ENCODE results near the gene TSPEAR. TPM values are rescaled to one million over a fixed set of nuclear protein-coding genes. Genes with fewer than 3 reads are reported as not detected.
"Not testable (repeated sequence)": the region's sequence is repeated elsewhere in the genome, so short reads cannot be mapped to it uniquely, and the experiment has no call there.

The TSPEAR gene
- total RNA-seq, 4 donors from 2014 or later: 0.21 to 1.3 (median 0.69) TPM

- H3K36me3 ChIP-seq: no peaks in the 10 kb centered on the region
- intact Hi-C loops (cut with DNase I): no loop called here
- DNase-seq: no peak
- no peak overlapping the region for H3K4me3 ChIP-seq (replicated peaks in 1 of 3)
- no peak overlapping the region for H3K27ac ChIP-seq
- TF ChIP-seq POLR2A (IDR thresholded peaks at IDR 0.05): no peak
- TF ChIP-seq, protein P1, sequence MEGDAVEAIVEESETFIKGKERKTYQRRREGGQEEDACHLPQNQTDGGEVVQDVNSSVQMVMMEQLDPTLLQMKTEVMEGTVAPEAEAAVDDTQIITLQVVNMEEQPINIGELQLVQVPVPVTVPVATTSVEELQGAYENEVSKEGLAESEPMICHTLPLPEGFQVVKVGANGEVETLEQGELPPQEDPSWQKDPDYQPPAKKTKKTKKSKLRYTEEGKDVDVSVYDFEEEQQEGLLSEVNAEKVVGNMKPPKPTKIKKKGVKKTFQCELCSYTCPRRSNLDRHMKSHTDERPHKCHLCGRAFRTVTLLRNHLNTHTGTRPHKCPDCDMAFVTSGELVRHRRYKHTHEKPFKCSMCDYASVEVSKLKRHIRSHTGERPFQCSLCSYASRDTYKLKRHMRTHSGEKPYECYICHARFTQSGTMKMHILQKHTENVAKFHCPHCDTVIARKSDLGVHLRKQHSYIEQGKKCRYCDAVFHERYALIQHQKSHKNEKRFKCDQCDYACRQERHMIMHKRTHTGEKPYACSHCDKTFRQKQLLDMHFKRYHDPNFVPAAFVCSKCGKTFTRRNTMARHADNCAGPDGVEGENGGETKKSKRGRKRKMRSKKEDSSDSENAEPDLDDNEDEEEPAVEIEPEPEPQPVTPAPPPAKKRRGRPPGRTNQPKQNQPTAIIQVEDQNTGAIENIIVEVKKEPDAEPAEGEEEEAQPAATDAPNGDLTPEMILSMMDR (IDR thresholded peaks at IDR 0.05): no peak
- no peaks in the 10 kb centered on the region for H3K27me3 ChIP-seq
- 84 to 93% methylated on average over 8 of the region's 8 CpGs for WGBS, 2 donors
- no peaks in the 10 kb centered on the region for H3K9me3 ChIP-seq
- H3K4me1 ChIP-seq: no peaks in the 10 kb centered on the region
Observed at GRCh38 chr21:44695641-44696040, 15.7 kb downstream of the TSPEAR start.

DNA sequence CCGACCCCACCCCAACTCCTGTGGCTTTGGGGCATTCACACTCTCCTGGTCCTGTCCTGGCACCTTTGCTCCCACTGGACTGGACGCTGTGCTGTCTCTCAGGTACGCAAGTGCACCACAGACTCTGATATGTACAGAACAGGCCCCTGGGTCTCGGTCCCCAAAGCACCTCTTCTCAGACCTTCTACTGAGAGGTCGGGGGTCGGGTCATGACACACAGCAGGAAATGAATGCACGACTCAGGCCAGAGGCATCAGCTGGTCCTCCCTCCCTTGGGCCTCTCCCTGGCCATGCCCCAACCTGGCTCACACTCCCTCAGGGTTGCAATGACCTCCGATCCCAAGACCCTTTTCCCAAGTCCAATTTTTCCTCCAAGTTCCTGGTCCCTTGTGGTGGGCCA lies 16.2 kb downstream of the TSPEAR start:
- intact Hi-C loops (cut with DNase I): no loop called here
- TF ChIP-seq POLR2A (IDR thresholded peaks at IDR 0.05): no peak
- H3K9me3 ChIP-seq: no peaks in the 10 kb centered on the region

GRCh38 chr21:44694776-44695175 lies 16.6 kb downstream of the TSPEAR start:
- TF ChIP-seq, protein P1 (IDR thresholded peaks at IDR 0.05): no peak
- TF ChIP-seq POLR2A (IDR thresholded peaks at IDR 0.05): no peak
- intact Hi-C loops (cut with DNase I): no loop called here
- Histone ChIP-seq H3K9me3 (no peaks in the 10 kb centered on the region), H3K27ac (no peak overlapping the region), H3K4me1 (no peaks in the 10 kb centered on the region), H3K4me3 (replicated peaks in 1 of 3) (no peak overlapping the region), H3K36me3 (no peaks in the 10 kb centered on the region), H3K27me3 (no peaks in the 10 kb centered on the region)
- 69 to 74% methylated on average over 11 of the region's 11 CpGs for WGBS, 2 donors
- no peak for DNase-seq

More for the DNA sequence above, 16.2 kb downstream of the TSPEAR start:
- Histone ChIP-seq H3K4me1 (no peaks in the 10 kb centered on the region), H3K4me3 (replicated peaks in 1 of 3) (no peak overlapping the region), H3K27me3 (no peaks in the 10 kb centered on the region), H3K36me3 (no peaks in the 10 kb centered on the region), H3K27ac (no peak overlapping the region)
- DNase-seq: no peak
- 78 to 86% methylated on average over 8 of the region's 8 CpGs for WGBS, 2 donors

- H3K27me3 ChIP-seq: no peaks in the 10 kb centered on the region
- no peaks in the 10 kb centered on the region for H3K36me3 ChIP-seq
- no peak overlapping the region for H3K27ac ChIP-seq
- H3K9me3 ChIP-seq: no peaks in the 10 kb centered on the region
- 47 to 48% methylated on average over 2 of the region's 2 CpGs for WGBS, 2 donors
- intact Hi-C loops (cut with DNase I): no loop called here
- DNase-seq: no peak
- TF ChIP-seq, protein P1 (IDR thresholded peaks at IDR 0.05): no peak
- TF ChIP-seq POLR2A (IDR thresholded peaks at IDR 0.05): no peak
- no peaks in the 10 kb centered on the region for H3K4me1 ChIP-seq
- H3K4me3 ChIP-seq (replicated peaks in 1 of 3): no peak overlapping the region
Observed at GRCh38 chr21:44692798-44693512, 18.4 kb downstream of the TSPEAR start.

GRCh38 chr21:44691686-44692085 lies 19.7 kb downstream of the TSPEAR start:
- no peaks in the 10 kb centered on the region for H3K4me1 ChIP-seq
- H3K27ac ChIP-seq: no peak overlapping the region
- 71 to 82% methylated on average over 2 of the region's 2 CpGs for WGBS, 2 donors
- TF ChIP-seq, protein P1 (IDR thresholded peaks at IDR 0.05): no peak
- no peak for TF ChIP-seq POLR2A (IDR thresholded peaks at IDR 0.05)
- intact Hi-C loops (cut with DNase I): no loop called here
- H3K27me3 ChIP-seq: no peaks in the 10 kb centered on the region
- H3K9me3 ChIP-seq: no peaks in the 10 kb centered on the region
- no peaks in the 10 kb centered on the region for H3K36me3 ChIP-seq
- no peak overlapping the region for H3K4me3 ChIP-seq (replicated peaks in 1 of 3)
- DNase-seq: no peak

- intact Hi-C loops (cut with DNase I); H3K27me3 ChIP-seq; DNase-seq; H3K4me1 ChIP-seq; H3K36me3 ChIP-seq; H3K27ac ChIP-seq; H3K9me3 ChIP-seq; H3K4me3 ChIP-seq (replicated peaks in 1 of 3): not testable (repeated sequence)
- WGBS, 2 donors: 94 to 97% methylated on average over 3 of the region's 3 CpGs
Observed at GRCh38 chr21:44689740-44690139, 21.6 kb downstream of the TSPEAR start.

All from thyroid gland (tissue), 4 donors.